PFSK-1 (cell line): ENCODE data around the gene ZNF783.

Experiments used
- POLR2AphosphoS5 ChIP-seq: IDR thresholded peaks from 2 replicates; pipeline ENCODE4 v1.6.1; 2012; ENCODE audit warnings: low read depth, mild to moderate bottlenecking, control low read depth, low read length, moderate library complexity
- TF ChIP-seq, protein P1 (sequence below), 2 experiments: IDR thresholded peaks; 2 replicates each; pipeline versions ENCODE4 v1.6.1 to v1.8.0; 2011 to 2012; ENCODE audit warnings: low read depth in 2 of 2, low read length in 2 of 2, control low read depth in 1 of 2, inconsistent platforms in 1 of 2, mild to moderate bottlenecking in 1 of 2, moderate library complexity in 1 of 2; ENCODE audit not compliant: insufficient read depth in 1 of 2

DNA sequence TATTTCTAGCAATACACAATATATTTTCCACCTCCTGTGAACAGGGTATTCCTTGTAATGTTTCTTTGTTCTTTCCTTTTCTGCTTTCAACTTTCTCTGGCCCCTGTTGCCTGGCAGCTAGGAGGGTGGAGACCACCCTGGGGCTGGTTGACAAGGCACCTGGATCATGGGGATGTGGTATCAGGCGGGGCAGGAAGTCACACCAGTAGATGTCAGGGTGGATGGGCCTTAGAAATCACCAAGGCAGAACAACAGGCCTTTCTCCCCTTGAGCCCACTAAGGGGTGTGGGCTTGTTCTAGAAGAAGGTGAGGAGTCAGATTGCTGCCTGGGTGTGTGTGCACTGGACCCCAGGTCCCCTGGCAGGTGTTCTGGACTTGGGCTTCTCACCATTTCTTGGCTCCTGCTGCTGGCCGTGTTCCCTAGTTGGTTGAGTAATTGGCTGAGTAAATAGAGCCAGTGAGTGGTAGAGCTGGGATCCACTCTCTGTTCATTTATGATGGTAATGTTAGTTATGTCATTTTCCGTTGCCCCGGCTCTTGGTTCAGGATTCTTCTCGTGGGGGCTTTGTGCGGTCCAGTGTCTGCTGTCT, 24.9 kb downstream of the ZNF783 start:
- TF ChIP-seq, protein P1, sequence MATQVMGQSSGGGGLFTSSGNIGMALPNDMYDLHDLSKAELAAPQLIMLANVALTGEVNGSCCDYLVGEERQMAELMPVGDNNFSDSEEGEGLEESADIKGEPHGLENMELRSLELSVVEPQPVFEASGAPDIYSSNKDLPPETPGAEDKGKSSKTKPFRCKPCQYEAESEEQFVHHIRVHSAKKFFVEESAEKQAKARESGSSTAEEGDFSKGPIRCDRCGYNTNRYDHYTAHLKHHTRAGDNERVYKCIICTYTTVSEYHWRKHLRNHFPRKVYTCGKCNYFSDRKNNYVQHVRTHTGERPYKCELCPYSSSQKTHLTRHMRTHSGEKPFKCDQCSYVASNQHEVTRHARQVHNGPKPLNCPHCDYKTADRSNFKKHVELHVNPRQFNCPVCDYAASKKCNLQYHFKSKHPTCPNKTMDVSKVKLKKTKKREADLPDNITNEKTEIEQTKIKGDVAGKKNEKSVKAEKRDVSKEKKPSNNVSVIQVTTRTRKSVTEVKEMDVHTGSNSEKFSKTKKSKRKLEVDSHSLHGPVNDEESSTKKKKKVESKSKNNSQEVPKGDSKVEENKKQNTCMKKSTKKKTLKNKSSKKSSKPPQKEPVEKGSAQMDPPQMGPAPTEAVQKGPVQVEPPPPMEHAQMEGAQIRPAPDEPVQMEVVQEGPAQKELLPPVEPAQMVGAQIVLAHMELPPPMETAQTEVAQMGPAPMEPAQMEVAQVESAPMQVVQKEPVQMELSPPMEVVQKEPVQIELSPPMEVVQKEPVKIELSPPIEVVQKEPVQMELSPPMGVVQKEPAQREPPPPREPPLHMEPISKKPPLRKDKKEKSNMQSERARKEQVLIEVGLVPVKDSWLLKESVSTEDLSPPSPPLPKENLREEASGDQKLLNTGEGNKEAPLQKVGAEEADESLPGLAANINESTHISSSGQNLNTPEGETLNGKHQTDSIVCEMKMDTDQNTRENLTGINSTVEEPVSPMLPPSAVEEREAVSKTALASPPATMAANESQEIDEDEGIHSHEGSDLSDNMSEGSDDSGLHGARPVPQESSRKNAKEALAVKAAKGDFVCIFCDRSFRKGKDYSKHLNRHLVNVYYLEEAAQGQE (IDR thresholded peaks at IDR 0.05; ENCODE audit: insufficient read depth in 1 of 2, low read depth in 2 of 2, low read length in 2 of 2), result no peak
- no peak for TF ChIP-seq POLR2AphosphoS5
